GM19035 (cell line): ENCODE results near the gene BACH2.

Source experiments
- ATAC-seq: cut with Tn5 transposase; IDR thresholded peaks from one replicate; pipeline ENCODE4 v1.9.1; 2021; ENCODE audit not compliant: unreplicated experiment

The BACH2 gene

GRCh38 chr6:90005048-90005827 is 291.4 kb downstream of the BACH2 start:
- ATAC-seq, result no peak

- no peak for ATAC-seq
Measured at GRCh38 chr6:90004511-90004910, 292.1 kb downstream of the BACH2 start.

DNA sequence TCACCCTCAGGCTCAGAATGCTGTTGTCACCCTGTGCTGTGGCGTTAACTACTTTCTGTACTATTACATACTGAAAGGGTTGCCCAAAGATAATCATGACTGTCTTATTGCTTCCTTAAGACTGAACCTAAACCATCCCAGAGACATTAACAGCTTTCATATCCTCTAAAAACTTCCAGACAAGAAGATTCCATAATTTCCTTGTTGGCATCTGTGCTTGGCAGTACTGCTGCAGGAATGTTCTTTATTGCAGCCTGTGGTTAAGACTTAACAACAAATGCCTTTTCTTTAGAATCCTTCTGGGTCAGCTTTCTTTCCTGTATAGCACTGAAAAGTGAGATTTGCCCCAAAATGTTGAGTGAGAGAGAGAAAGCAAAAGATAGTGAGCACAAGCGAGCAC is 292.7 kb downstream of the BACH2 start:
- ATAC-seq, result no peak

DNA sequence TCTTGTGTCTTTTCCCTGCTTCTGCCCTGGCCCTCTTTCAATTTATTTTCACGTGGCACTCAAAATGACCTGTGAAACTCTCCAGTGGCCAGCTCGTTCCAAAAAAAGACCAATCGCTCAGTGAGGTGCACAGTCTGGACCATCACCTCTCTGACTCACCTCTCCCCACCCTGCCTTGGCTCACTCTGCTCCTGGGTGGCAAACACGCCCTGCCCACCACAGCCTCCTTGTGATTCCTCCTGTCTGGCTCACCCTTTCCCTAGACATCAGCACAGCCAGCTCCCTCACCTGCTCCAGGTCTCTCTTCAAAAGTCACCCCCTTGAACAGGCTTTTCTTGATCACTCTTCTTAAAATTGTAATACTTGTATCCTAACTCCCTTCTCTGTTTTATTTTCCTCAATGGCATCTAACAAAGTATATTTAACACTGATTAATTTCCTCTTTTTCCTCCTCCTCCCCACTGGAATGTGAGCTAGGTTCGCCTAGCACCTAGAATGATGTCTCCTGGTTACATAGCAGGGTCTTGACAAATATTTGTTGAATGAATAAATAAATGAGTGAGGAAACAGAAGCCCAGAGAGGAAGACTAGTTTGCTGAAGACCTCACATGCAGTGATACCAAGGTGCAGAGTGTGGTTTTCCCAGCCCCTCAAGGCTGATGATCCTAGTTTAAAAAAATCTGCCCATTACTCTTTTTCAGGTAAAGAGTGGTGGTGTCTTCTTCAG is 293.4 kb downstream of the BACH2 start:
- ATAC-seq, result no peak

DNA sequence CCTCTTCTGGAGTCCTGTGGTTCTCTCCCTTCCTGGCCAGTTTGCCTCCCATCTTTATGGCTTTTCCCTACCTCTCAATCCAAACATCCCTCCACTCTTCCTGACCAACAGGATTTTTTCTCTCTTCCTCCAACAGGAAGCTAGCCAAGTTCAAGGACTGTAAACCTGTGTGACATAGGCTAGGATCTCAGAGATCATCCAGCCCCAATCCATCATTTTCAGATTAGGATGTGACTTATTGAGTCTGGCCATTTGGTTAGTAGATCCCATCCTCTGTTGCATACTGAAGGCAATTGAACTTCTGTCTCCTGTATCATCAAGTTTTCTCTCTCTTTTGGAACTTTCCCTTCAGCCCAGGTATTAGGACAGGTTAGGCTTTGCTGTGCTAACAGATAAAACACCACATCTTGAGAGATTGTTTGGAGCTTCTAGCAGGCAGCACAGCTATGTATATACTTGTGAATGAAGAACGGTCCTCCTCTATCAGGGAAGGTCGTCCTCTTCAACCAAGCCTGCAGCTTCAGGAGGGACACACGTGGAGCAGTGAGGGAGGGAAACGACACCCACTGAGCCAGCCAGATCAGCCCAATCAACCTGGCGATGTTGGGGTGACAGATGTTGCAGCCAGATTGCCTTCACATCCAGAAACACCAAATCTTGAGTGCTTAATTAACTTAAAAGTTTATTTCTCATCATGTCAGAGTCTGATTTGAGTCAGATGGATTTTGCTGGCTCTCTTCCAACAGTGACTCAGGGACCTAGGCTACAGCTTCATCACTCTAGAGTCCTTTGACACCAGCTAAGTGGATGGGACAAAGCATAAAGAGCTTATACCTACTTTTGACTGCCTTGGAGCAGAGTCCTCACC is 295.5 kb downstream of the BACH2 start:
- ATAC-seq, result no peak

GRCh38 chr6:89999945-90000825 is 296.5 kb downstream of the BACH2 start:
- ATAC-seq, result no peak

DNA sequence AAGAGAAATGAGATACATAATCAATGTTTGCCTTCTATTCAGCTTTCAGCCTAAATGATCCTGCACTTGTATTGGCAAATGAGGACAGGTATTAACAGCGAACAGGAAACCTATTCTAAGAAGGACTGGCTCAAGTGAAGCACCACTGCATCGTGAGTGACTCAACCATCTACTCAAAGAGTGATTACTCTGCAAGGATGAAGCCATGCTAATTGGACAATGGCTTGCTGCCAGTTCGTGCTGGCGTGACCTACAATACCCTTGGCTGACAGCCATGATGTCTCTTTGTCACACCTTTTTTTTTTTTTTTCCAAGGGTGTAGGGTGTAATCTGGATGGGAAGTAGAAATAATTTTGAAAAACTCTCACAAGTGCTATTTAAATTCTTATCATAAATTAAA is 297.5 kb downstream of the BACH2 start:
- ATAC-seq, result no peak

DNA sequence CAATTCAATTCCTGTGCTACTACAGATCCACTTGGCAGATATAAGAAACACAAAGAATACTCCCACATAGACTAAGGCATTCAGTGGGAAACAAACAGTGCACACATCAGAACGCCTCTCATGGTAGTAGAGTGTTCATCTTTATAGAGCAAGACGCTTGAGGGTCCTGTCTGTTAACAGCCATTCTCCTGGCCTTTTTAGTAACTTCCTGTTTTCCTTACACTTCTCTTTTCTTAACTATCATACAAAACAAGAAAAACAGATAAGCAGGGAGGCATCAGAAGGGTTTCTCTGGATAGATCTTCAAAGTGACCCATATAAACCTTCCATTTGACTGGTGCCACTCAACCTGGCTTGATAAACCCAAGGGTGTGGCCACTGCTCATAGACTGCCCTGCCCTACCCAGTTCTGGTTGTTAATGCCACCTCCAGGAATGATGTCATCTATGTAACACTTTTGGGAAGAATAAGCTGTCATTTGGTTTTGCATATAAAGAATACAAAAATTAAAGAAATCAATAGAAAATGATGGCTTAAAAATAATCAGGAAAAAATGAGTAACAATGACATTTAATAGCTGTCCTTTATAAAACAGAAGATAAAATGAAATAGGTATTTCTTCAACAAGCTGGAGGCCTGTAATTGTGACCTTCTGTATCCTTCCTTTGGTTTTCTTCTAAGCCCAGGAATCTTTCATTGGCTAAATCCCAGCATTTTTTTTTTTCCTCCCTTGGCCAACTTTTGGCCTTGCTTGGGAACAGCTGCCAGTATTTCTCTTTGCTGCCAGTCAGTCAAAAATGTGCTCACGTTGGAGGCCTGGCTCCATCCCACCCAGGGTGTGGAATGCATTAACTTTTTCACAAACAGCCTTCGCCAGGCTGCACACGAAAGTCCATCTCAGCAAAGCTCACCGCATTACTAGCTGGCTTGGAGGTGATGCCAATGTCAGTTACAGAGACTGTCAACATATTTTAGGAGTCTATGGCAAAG is 298.9 kb downstream of the BACH2 start:
- no peak for ATAC-seq

GRCh38 chr6:89993411-89993810 is 303.2 kb downstream of the BACH2 start:
- ATAC-seq, result no peak

DNA sequence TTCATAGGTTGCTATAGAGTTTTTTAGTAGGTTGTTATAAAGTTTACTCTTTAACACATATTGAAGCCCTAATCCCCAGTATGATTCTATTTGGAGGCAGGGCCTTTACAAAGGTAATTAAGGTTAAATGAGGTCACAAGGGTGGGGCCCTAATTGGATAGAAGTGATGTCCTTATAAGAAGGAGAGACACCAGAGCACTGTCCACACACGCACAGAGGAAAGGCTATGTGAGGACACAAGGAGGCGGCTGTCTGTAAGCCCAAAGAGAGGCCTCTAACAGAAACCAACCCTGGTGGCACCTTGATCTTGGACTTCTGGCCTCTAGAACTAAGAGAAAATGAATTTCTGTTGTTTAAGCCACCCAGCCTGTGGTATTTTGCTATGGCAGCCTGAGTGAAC is 303.8 kb downstream of the BACH2 start:
- no peak for ATAC-seq

DNA sequence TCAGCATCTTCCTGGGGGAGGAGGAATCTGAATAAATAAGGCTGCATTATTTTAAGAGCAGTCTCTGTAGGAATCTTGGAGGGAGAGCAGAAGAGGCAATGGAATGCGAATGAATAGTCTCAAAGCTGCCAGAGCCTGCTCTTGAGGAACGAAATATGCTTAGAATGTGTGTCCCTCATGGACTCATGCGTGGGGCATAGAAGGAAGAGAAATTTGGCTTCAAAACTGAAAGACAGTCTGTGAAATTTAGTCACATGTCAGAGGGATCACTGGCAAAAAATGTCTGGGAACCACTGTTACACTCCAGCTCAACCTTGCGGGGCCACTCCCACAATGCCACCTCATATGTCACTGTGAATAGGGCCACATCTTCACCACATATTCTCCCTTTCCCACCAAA is 306.9 kb downstream of the BACH2 start:
- no peak for ATAC-seq

- no peak for ATAC-seq
Measured at GRCh38 chr6:89987830-89988229, 308.8 kb downstream of the BACH2 start.

GRCh38 chr6:89987140-89987539 is 309.5 kb downstream of the BACH2 start:
- no peak for ATAC-seq

- no peak for ATAC-seq
Measured at GRCh38 chr6:89986650-89987074, 310.0 kb downstream of the BACH2 start.

GRCh38 chr6:89985751-89986493 is 310.7 kb downstream of the BACH2 start:
- ATAC-seq, result no peak

DNA sequence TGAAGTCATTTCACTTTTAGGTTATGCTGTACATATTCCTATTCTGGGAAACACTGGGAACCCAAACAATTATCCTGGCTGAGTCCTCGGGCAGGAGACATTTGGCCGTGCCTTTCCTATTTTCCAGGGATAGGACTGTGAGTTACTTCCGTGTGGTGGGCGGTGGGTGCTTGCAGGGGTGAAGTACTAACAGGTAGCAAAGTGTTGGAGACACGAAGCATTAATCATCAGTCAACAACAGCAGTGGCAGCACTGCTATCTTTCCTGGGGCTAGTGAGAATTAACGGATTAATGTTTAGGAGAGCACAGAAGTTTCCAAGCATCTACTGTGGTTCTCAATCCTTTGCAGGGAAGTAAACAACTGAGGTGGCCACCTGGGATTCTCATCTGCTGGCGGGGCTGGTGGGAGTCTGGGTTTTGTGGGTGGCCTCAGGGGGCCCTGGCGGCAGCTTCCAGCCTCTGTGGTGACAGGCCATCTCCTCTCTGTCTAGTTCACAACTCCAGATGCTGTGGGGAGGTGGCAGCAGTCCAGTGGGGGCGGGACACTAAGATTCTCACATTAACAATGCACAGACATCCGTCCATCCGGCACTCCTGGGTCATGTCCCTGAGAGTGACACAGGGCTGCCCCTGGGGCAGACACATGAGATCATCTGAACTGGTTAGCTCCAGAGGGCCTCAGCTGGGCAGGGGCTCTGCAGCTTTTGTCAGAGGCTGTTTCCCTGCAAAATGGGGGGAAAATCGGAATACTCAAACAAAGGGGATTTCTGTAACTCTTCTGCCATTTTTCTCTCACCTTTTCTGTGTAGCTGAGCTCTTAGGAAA is 311.5 kb downstream of the BACH2 start:
- no peak for ATAC-seq

DNA sequence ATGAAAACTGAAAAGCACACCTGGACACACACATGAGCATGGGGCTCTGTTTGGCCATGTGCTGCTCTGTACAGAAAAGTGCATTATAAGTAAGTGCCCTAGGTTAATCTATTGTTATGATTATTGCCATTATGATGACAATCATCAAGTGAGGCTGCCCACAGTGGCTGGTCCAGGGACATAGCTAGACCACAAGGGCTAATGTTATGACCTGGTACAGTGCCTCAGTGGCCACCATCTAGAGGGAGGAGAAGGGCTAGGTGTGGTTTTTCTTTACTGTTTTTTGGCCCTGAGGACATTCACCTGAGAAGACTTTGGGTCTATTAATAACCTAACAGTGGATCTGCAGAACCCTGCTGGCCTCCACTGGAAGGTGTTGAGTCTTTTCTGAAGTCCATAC is 316.3 kb downstream of the BACH2 start:
- no peak for ATAC-seq
